Measurements from ENCODE around the gene BAD.

GRCh38 chr11:64327375-64327774, 42.9 kb upstream of the BAD start:
- TF ChIP-seq CTCF (conservative IDR thresholded peaks at IDR 0.05; ENCODE audit: low read length), result no peak
- no peak for TF ChIP-seq EZH2phosphoT487 (IDR thresholded peaks at IDR 0.05; ENCODE audit: borderline replicate concordance, low read depth, low read length)

All from OCI-LY7 (cell line).